COLO668 (cell line): Measurements from ENCODE around the gene RPUSD3.
A peak's percentile ranks its signal among the peaks of the same experiment; 100 is the strongest.
"Not testable (repeated sequence)": the region's sequence is repeated elsewhere in the genome, so short reads cannot be mapped to it uniquely, and the experiment has no call there.

Source experiments
- DNase-seq: peaks from one replicate; lab custom pipeline; 2025; ENCODE audit not compliant: unreplicated experiment; lab: John Stamatoyannopoulos, UW

The RPUSD3 gene, protein sequence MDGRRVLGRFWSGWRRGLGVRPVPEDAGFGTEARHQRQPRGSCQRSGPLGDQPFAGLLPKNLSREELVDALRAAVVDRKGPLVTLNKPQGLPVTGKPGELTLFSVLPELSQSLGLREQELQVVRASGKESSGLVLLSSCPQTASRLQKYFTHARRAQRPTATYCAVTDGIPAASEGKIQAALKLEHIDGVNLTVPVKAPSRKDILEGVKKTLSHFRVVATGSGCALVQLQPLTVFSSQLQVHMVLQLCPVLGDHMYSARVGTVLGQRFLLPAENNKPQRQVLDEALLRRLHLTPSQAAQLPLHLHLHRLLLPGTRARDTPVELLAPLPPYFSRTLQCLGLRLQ

DNA sequence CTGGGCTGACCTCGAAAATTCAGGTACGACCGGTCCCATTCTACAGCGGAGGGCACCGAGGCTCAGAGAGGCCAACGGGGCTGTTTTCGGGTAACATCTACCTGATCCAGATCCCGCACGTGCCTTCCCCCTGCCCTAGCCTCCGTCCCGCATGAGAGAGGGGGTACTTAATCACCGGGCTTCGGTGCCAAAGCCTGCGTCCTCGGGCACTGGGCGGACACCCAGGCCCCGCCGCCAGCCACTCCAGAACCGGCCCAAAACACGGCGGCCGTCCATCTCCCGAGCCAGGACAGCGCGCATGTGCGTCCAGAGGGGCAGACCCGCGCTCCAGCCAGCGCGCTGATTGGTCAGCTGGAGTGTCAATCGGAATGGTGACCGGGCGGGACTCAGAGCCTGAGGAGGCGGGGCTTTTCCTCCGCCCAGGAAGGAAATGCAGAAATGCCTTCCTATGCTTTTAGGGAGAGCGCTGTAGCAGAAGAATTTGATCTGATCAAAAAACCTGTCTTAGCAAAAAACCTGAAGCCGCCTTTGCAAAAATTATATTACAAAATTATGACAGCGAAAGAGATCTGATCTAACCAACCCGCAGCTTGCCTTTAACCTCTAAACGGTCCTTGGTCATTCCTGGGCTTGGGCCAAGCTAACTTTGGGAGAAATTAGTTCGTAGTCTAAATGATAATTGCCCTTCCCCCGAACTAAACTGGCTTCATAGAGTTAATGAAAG is at the start of gene RPUSD3:
TSS of gene RPUSD3 (minus strand) at position 294 of the 724 bp plus-strand sequence. CDS start at position 276, 18 bp downstream.
- peak; percentile 91 for DNase-seq

DNA sequence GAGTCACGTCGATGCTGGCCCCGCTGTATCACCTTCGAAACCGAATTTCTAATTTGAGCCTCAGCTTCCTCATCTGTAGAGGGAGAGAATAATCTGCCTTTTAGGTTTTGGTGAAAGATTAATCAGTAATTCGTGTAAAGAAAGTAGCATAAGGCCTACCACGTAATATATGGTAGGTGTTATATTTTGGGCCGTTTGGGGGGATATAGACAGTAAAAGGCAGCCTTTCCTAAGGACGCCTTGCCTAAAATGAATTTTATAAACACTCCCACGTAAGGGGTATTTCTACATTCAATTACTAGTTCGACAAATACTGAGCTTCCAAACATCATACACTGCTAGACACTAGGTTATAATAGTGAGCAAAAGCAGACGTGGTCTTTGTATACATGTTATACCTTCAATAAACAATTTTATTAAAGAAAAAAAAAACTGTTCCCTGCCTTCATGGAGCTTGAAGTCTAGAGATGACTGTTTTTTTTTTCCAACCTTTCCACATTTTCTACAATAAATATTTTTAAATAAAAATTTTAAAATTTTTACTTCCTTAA is 47.3 kb upstream of the RPUSD3 start:
- no peak for DNase-seq

DNA sequence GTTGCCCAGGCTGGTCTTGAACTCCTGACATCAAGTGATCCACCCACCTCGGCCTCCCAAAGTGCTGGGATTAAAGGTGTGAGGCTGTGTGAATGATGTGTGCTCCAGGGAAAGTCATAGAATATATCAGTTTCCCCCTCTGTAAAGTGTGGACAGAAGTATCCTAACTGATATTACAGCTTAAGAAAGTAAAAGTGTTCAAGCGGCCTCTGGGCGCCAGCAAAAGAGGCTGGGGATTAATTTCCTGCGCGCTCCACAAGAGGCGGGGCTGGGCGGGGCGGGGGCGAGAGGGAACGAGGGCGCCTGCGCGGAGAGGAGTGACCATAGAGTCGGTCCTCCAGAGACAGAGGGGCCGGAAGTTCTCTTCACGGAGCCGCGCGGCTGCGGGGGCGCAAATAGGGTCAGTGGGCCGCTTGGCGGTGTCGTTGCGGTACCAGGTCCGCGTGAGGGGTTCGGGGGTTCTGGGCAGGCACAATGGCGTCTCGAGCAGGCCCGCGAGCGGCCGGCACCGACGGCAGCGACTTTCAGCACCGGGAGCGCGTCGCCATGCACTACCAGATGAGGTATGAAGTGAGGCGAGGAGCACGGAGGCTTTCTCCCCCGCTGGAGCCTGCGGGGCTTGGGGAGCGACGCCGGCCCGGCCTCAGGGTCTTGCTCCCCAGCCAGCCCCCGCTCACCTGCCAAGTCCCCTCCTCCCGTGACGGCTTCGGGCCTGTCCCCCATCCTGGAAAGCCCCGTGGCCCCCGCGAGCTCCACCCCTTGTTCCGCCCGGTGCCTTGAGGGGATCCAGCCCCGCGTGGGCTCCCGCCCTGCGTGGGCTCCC is 46.7 kb upstream of the RPUSD3 start, which contains the start of gene JAGN1:
TSS of gene JAGN1 (plus strand) at position 362 of the 823 bp plus-strand sequence. CDS start at position 475, 113 bp downstream.
- peak; percentile 85 for DNase-seq

DNA sequence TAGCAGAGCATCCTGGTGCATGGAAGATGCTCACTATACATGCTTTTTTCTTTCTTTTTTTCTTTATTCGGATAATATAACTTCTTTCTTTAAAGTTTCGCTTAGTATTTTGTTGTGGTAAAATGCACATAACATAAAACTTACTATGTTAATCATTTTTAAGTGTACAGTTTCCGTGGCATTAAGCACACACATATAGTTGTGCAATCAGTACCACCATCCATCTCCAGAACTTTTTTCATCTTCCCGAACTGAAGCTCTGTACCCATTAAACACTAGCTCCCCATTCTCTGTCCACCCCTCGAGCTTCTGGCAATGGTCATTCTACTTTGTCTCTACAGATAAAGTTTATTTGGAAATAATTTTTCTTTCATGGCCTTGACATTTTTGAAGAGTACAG is 45.6 kb upstream of the RPUSD3 start:
- DNase-seq = no peak

DNA sequence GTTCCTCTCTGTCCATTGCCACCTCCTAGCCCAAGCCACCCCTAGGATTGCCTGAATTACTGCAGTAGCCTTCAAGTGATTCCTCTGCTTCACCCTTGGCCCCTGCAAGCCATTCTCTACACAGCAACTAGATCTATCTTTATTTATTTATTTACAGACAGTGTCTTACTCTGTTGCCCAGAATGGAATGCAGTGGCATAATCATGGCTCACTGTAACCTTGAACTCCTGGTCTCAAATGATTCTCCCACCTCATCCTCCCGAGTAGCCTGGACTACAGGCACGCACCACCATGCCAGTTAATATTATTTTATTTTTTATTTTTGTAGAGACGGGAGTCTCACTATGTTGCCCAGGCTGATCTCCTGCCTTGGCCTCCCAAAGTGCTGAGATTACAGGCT is 44.7 kb upstream of the RPUSD3 start:
- no peak for DNase-seq

DNA sequence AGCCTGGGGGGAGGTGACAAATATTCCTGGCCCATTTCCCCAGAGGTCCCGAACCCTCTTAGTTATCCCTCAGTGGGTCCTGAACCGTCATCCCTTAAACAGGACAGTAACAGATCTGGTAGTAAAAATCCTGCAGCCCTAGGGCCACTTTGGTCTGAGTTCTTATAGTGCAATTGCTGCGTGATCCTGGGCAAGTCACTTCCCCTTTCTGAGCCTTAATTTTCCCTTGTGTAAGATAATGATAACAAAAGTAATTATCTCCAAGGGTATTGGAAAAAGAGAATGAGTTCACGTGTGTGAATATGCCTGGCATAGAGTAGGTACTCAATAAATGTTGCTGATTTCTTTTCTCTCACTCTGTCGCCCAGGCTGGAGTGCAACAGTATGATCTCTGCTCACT is 43.7 kb upstream of the RPUSD3 start:
- no peak for DNase-seq

DNA sequence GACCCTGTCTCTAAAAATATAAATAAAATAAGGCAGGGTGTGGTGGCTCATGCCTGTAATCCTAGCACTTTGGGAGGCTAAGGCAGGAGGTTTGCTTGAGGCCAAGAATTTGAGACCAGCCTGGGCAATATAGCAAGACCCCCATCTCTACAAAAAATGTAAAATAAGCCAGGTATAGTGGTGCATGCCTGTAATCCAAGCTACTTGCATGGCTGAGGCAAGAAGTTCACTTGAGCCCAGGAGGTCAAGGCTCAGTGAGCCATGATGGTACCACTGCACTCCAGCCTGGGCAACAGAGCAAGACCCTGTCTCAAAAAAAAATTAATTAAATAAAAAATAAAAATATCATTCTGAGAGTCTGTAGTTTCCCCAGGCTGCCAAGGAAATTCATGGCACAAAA is 42.5 kb upstream of the RPUSD3 start:
- DNase-seq = no peak

DNA sequence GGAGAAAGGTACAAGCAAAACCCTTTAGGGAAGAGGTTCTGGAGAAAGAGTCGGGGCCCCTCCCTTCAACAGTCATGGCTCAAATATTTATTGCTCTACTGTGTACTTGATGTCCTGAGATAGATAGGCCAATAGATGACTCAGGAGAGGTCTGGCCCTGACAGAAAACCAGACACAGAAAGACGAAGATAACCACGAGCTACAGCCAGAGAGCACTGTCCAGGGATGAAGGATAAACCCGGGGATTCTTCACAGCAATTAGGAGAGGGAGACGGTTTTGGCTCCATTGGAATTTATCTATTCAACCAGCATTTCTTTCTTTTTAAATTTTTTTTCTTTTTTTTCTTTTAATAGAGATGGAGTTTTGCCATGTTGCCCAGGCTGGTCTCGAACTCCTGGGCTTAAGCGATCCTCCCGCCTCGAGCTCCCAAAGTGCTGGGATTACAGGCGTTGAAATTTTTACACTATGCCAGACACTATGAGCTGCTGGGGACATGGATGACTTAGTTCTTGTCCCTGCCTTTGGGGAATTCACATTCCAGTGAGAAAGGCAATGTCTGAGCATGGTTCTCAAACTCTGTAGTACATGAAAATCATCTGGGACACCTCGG is 40.9 kb upstream of the RPUSD3 start:
- no peak for DNase-seq

DNA sequence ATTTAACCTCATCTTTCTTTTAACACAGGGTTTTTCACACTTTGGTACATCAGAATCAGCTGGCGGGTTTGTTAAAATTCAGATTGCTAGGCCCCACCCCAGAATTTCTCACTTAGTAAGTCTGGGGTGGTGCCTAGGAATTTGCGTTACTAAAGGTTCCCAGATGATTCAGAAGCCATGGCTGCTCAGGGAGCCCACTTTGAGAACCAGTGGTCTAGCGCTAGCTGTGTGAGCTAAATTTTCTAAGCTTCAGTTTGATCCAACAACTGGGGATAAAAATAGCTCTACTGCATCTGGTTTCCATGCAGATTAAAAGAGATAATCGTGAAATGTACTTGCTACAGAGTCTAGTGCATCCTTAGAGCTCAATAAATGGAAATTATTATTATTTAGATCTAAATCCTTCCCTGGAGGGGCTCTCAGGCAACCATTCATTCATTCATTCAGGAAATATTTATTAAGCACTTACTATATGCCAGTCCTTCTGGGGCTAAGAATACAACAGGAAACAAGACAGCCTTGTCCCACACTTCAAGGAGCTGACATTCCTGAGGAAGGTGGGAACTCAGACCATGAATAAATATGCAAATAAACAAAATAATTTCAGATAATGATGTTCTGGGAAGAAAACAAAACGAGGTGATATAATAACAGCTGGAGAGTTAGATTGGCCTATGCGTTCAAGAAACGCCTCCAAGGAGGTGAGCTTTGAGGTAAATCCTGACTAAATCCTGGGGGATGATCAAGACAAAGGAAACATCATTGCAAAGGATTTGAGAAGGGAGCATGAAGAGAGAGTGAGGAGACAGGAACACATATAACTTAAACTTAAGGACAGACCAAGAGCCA is 40.1 kb upstream of the RPUSD3 start:
- DNase-seq = no peak

DNA sequence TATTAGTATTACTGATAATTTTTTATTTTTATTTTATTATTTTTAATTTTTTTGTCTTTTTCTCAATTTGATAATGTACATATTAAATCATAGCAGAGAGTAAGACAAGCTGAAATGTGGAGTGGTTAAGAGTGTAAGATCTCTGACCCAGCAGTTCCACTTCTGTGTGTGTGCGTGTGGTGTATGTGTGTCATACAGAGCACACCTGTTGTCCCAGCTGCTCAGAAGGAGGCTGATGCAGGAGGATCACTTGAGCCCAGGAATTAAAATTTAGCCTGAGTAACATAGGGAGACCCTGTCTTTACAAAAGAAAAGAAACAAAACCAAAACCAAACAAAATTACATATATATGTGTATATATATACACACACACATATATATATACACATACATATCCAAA is 37.6 kb upstream of the RPUSD3 start:
- peak; percentile 4 for DNase-seq

DNA sequence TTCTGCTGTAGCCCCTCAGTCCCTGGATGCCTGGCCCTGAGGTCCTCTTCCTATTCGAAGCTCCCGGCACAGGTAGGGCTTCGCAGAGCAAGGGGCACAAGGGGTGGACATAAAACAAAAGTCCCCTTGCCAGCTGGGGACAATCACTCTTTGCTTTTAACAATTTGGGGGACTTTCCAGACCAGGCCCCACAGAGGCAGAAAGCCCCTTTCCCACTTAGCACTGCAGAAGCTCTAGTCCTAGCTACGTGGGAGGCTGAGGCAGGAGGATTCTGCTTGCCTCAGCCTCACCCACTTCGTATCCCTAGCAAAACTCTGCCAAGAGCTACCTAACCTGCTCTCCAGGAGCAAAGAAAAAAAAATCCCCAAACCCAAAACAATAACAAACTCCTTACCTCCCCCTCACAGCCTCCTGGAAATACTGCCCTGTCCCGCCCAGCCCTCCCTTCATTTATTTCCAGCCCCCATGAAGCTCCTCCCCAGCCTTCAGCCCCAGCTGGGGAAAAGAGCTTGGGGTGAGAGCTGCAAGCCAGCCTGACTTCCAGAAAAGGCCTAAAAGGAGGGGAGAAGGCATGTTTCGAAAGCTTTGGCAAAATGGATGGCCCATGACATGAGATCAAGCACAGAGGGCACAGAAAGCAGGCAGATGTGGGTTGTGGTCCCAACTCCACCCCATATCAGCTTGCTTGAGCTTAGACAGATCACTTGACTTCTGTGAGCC is 36.2 kb upstream of the RPUSD3 start, which contains the start of gene CIDEC:
TSS of gene CIDEC (minus strand) at position 424 of the 720 bp plus-strand sequence. CDS start 1,767 bp downstream, outside the sequence.
- no peak for DNase-seq

DNA sequence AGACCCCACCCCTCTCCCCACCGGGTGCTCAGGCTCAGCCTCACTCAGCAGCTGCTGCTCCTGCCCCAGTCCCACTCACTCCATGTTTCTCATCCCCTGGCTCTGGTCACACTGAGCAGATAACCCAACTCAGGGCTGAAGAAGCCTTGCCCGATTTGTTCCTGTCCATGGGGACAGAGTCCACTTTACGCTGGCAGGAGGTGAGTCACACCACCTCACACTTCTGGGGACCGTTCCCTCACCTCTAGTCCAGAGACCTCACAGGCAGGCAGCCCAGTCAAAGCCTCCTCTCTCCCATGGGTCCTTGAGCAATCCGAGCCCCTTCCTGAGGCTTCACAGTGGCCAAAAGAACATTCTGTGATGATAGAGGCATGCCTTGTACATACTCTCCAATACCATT is 34.9 kb upstream of the RPUSD3 start:
- DNase-seq = no peak

DNA sequence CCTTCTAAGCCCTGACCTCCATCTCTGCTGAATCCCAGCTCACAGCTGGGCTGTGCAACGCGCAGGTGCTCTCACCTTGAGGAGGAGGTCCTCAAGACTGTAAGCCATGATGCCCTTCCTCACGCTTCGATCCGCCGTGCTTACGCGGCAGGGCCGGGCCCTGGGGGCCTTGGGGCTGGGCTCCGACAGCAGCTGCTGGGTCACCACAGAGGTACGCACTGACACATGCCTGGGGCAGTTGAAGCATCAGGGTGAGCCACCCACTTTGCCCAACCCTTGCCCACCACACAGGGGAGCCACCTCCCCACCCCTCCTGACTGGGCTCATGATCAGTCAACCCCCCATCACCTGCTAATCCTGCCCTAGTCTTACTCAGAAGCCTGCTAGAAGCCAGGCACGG is 33.2 kb upstream of the RPUSD3 start:
- DNase-seq = no peak

DNA sequence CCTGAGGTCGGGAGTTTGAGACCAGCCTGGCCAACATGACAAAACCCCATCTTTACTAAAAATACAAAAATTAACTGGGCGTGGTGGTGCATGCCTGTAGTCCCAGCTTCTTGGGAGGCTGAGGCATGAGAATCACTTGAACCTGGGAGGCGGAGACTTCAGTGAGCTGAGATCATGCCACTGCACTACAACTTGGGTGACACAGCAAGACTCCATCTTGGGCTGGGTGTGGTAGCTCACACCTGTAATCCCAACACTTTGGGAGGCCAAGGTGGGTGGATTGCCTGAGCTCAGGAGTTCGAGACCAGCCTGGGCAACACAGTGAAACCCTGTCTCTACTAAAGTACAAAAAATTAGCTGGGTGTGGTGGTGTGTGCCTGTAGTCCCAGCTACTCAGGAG is 32.4 kb upstream of the RPUSD3 start:
- DNase-seq = not testable (repeated sequence)

DNA sequence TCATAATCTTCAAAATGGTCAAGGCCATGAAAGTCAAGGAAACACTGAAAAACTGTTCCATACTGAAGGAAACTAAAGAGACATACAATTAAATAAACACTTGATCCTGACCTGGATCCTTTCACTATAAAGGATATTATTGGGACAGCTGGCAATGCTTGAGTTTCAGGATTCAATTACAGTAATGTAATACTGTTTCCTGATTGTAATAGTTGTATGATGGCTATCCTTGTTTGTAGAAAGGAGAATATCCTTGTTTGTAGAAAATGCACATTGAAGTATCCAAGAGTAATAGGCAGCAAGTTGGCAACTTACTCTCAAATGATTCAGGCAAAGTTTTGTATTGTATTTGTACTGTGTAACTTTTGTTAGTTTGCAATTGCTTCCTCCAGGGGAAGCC is 31.6 kb upstream of the RPUSD3 start:
- no peak for DNase-seq

DNA sequence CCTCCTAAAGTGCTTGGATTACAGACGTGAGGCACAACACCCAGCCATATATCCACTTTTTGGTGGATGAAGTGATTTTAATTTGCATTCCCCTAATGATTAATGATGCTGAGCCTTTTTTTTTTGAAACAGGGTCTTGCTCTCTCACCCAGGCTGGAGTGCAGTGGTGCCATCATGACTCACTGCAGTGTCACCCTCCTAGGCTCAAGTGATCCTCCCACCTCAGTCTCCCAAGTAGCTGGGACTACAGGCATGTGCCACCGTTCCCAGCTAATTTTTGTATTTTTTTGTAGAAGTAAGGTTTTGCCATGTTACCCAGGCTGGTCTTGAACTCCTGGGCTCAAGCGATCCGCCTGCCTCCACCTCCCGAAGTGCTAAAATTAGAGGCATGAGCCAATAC is 28.3 kb upstream of the RPUSD3 start:
- not testable (repeated sequence) for DNase-seq

DNA sequence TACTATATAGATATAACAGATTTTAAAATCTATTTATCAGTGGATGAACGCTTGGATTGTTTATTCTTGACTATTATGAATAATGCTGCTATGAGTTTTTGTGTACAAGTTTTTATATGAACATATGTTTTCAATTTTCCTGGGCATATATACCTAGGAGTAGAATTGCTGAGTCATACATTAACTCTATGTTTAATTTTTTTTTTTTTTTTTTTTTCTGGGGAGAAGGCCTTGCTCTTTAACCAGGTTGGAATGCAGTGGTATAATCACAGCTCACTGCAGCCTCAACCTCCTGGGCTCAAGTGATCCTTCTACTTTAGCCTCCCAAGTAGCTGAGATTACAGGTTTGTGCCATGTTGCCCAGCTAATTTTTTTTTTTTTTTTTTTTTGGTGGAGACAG is 27.2 kb upstream of the RPUSD3 start:
- DNase-seq = no peak

DNA sequence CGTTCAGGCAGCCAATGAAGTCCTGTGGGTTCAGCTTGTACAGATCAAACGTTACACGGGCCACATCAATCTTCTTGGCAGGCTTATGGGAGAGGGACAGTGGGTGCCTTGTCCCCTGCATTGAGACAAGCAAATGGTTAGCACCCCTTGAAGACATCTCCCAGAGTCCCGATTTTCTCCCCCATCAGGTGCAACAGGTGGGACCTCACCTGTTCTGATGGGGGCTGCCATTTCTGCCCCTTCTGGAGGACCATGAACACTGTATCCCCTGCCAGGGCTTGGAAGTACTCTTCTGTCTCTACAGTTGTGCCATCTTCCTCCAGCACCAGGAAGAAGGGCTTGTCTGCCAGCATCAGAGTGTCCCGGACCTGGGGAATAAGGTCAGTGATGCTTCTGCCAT is 26.1 kb upstream of the RPUSD3 start:
- no peak for DNase-seq

DNA sequence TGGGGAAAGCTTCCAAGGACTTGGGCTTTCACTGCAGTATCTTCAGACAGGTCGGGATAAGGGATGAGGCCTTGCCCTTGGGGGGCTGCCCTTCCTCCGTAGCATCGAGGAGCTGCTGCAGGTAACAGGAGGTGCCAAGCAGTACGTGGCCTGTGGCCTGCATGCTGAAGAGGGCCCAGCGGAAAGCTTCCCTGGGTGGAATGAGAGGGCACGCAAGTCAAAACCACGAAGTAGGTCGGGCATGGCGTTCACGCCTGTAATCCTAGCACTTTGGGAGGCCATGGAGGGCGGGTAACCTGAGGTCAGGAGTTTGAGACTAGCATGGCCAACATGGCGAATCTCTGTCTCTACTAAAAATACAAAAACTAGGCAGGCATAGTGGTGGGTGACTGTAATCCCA is 23.3 kb upstream of the RPUSD3 start:
- no peak for DNase-seq
